ENCODE results near the gene PAN3. TPM values are rescaled to one million over a fixed set of nuclear protein-coding genes. Genes with fewer than 3 reads are reported as not detected.

PAN3 gene
- total RNA-seq, 1 experiment from 2014 or later = 48.5 TPM

DNA sequence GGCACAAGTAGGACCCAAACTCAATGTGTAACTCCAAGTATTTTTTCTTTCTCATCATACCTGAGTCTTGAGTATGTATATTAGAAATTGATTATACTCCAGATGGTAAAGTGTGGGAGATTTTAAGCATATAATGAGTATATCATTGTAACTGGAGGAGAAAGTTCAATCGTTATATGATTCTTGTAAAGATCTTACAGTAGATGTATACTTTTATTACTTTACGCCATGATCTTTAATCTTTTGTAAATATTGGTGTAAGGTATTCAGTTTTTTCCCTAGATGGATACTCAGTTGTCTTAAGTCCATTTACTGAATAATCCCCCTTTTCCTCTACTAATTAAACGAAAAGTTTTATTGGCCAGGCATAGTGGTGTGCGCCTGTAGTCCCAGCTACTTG lies 25.2 kb downstream of the PAN3 start:
- Histone ChIP-seq H3K56ac (ENCODE audit: insufficient read length, low read depth, low read length) (no peak overlapping the region), H3K27ac (ENCODE audit: insufficient read length, low read depth, low read length) (no peak overlapping the region), H3T11ph (ENCODE audit: low read length) (no peak overlapping the region), H2BK120ac (ENCODE audit: low read depth, low read length, poor library complexity, severe bottlenecking) (no peak overlapping the region), H2BK12ac (ENCODE audit: insufficient read length, low read depth, low read length) (no peak overlapping the region), H2AFZ (ENCODE audit: low read length) (no peak overlapping the region), H3K14ac (ENCODE audit: insufficient read depth, low read length) (no peak overlapping the region), H2BK5ac (ENCODE audit: insufficient read length, low read length) (no peak overlapping the region), H3K79me1 (ENCODE audit: insufficient read depth, low read depth, low read length, poor library complexity, severe bottlenecking) (peaks cover 11% of the 10 kb centered on the region), H3K9ac (ENCODE audit: extremely low read depth, insufficient read length, low read length) (no peak overlapping the region), H3K9me3 (ENCODE audit: control insufficient read depth, low read depth, low read length) (no peaks in the 10 kb centered on the region), H3K23me2 (ENCODE audit: insufficient read length, low read depth, low read length, poor library complexity, severe bottlenecking) (no peaks in the 10 kb centered on the region), H2BK20ac (ENCODE audit: low read depth, low read length, poor library complexity, severe bottlenecking) (no peak overlapping the region), H3K79me2 (ENCODE audit: insufficient read depth, low read length) (peaks cover 22% of the 10 kb centered on the region; the same call in 1 of the 2 replicates), H4K5ac (ENCODE audit: insufficient read length, low read depth, low read length) (no peak overlapping the region), H3K4me2 (ENCODE audit: insufficient read depth, insufficient read length, low read length) (no peak overlapping the region), H4K20me1 (ENCODE audit: control insufficient read depth, insufficient read depth, insufficient read length) (no peaks in the 10 kb centered on the region), H2BK15ac (ENCODE audit: low read depth, low read length) (no peak overlapping the region), H3K23ac (ENCODE audit: insufficient read length, low read depth, low read length) (no peak overlapping the region), H3K18ac (ENCODE audit: insufficient read length, low read depth, low read length) (no peak overlapping the region), H3K4me1 (ENCODE audit: insufficient read depth, low read length) (peaks cover 5% of the 10 kb centered on the region; the same call in 1 of the 2 replicates), H3K4ac (ENCODE audit: low read depth, low read length) (no peak overlapping the region), H2AK5ac (ENCODE audit: insufficient read length, low read length) (no peak overlapping the region), H3K27me3 (ENCODE audit: insufficient read depth, low read length) (no peaks in the 10 kb centered on the region), H4K8ac (replicated peaks; ENCODE audit: insufficient read length, low read depth, low read length) (no peak overlapping the region), H4K91ac (ENCODE audit: insufficient read length, low read depth, low read length) (no peak overlapping the region)
- Mint-ChIP-seq H3K36me3 (ENCODE audit: insufficient read depth in 1 of 3, low read depth in 3 of 3) (peaks cover 6 to 15% (median 15%) of the 10 kb centered on the region in 3 experiments; a peak in 6 of 7 replicates), H3K4me3 (no peak overlapping the region), H3K9me3 (peaks cover 6 to 8% of the 10 kb centered on the region in 2 experiments; a peak in 3 of 5 replicates), H3K27me3 (ENCODE audit: low read depth) (no peaks in the 10 kb centered on the region), H3K4me1 (peaks cover 46 to 51% of the 10 kb centered on the region in 2 experiments), H3K27ac (no peak overlapping the region)
- WGBS (ENCODE audit: extremely low coverage, insufficient read length, low lambda C conversion rate) = no CpG with 5 or more reads among the region's 4 CpGs
- no peak for DNase-seq
- TF ChIP-seq, protein P1, sequence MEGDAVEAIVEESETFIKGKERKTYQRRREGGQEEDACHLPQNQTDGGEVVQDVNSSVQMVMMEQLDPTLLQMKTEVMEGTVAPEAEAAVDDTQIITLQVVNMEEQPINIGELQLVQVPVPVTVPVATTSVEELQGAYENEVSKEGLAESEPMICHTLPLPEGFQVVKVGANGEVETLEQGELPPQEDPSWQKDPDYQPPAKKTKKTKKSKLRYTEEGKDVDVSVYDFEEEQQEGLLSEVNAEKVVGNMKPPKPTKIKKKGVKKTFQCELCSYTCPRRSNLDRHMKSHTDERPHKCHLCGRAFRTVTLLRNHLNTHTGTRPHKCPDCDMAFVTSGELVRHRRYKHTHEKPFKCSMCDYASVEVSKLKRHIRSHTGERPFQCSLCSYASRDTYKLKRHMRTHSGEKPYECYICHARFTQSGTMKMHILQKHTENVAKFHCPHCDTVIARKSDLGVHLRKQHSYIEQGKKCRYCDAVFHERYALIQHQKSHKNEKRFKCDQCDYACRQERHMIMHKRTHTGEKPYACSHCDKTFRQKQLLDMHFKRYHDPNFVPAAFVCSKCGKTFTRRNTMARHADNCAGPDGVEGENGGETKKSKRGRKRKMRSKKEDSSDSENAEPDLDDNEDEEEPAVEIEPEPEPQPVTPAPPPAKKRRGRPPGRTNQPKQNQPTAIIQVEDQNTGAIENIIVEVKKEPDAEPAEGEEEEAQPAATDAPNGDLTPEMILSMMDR (conservative IDR thresholded peaks at IDR 0.05) = no peak
